K562 (cell line): ENCODE data around the gene COQ8B. TPM values are rescaled to one million over a fixed set of nuclear protein-coding genes. Genes with fewer than 3 reads are reported as not detected.

Experiments used
- BRD4 ChIP-seq: fragments of 200-600 bp; sonication (generic); IDR thresholded peaks from 2 replicates; pipeline ENCODE4 v1.6.1; 2017; ENCODE audit warnings: inconsistent platforms
- BRD9 ChIP-seq: fragments of 450-650 bp; IDR thresholded peaks from 2 replicates; pipeline ENCODE4 v1.6.1; 2018; ENCODE audit warnings: low read depth; ENCODE audit not compliant: partially characterized antibody
- CAMTA2 ChIP-seq: fragments of 250-450 bp; sonication (Bioruptor Pico); conservative IDR thresholded peaks from 2 replicates; pipeline ENCODE4 v1.5.1; 2022
- CGGBP1 ChIP-seq: fragments of 250-450 bp; sonication (Bioruptor Pico); IDR thresholded peaks from 2 replicates; pipeline ENCODE4 v1.9.0; 2021; ENCODE audit warnings: mild to moderate bottlenecking
- JUNB ChIP-seq: fragments of 450-650 bp; formaldehyde crosslinking; conservative IDR thresholded peaks from 2 replicates; pipeline ENCODE4 v1.4.0; 2020; ENCODE audit warnings: mild to moderate bottlenecking
- UBTF ChIP-seq, 2 experiments: IDR thresholded peaks; 2 replicates each; pipeline ENCODE4 v1.6.1; 2012; ENCODE audit warnings: improper control_type of control experiment in 2 of 2, low read depth in 2 of 2, low read length in 2 of 2, borderline replicate concordance in 1 of 2
- ZNF224 ChIP-seq: sonication (generic); formaldehyde crosslinking; IDR thresholded peaks from 2 replicates; pipeline ENCODE4 v1.8.0; 2022; ENCODE audit warnings: mild to moderate bottlenecking, missing genetic modification reagents
- ZNF274 ChIP-seq: IDR thresholded peaks from 2 replicates; pipeline ENCODE4 v1.6.1; 2011; ENCODE audit warnings: low read depth, mild to moderate bottlenecking, low read length, moderate library complexity, borderline replicate concordance
- polyA plus RNA-seq, 8 experiments: library from polyadenylated mRNA; depleted of rRNA in 4 of 8; stranded (reverse) in 5 of 8; unstranded in 3 of 8; fragments of >200 nt; fragmentation: Nextera tagmentation in 2 of 8; fragmentation: Illumina TruSeq in 1 of 8; extraction: Ambion mirVana in 2 of 8; extraction: Trizol in 1 of 8; gene quantifications; 2 replicates each; pipeline versions ENCODE4 v1.2.1 to v1.2.3, GENCODE V29; 2011 to 2014; ENCODE audit warnings: inconsistent platforms in 1 of 8, missing spikeins in 1 of 8
- total RNA-seq, 7 experiments: library from RNA; depleted of rRNA in 6 of 7; stranded (reverse); fragments of >200 nt in 6 of 7; fragmentation: Illumina TruSeq in 2 of 7; extraction: Trizol in 2 of 7; gene quantifications; 2 replicates each; pipeline versions ENCODE4 v1.2.1 to v1.2.3, GENCODE V29; 2011 to 2021; ENCODE audit warnings: low replicate concordance in 1 of 7

COQ8B gene
- total and polyA plus RNA-seq, 9 of the 15 experiments (the other 6 are each of a cell fraction or from before 2014, with no cell fraction given): 0.41 to 32.3 (median 12.9) TPM

- TF ChIP-seq BRD4: 0 out of 2 replicates have a peak, but pooled peaks have one; percentile 61
- no peak for TF ChIP-seq CAMTA2 (CRISPR knock-in tag)
- TF ChIP-seq JUNB: no peak
- TF ChIP-seq ZNF224 (CRISPR knock-in tag): peak; percentile 58; the same call in 1 of the 2 replicates
- TF ChIP-seq BRD9: peak; percentile 65
- no peak for TF ChIP-seq CGGBP1 (CRISPR knock-in tag)
- TF ChIP-seq UBTF (IDR thresholded peaks at IDR 0.05; ENCODE audit: borderline replicate concordance in 1 of 2, low read depth in 2 of 2, low read length in 2 of 2): 0 out of 4 replicates have a peak, but pooled peaks of 1 of the 2 experiments have one; percentile 11
- TF ChIP-seq ZNF274: no peak
Observed at GRCh38 chr19:40690693-40691420, 25.8 kb downstream of the COQ8B start (continued).
